ENCODE measurements around the gene TRMU. TPM values are rescaled to one million over a fixed set of nuclear protein-coding genes. Genes with fewer than 3 reads are reported as not detected.

Gene TRMU
- total RNA-seq, 1 donor from 2014 or later = 43.5 TPM

DNA sequence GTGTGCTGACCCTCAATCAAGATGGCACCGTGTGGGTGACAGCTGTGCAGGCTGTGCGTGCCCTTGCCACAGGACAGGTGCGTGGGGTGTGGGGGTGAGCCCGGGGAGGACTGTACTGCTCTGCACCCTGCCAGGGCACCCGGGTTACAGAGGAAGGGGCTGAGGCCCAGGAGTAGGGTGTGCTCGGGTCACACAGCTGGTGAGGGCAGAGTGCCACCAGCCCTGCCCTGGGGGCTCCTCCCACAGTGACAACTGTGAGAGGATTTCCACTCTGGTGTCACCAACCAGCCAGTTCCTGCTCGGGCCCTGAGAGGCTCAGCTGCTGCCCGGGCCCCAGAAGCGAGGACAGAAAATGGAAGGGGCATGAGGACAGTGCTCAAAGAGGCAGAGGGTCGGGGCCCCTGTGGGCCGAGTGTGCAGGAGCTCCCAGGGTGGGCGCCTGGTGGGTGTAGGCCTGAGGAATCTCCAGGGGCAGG lies 20.5 kb downstream of the TRMU start:
- no peak for DNase-seq (ENCODE audit: low spot score)

DNA sequence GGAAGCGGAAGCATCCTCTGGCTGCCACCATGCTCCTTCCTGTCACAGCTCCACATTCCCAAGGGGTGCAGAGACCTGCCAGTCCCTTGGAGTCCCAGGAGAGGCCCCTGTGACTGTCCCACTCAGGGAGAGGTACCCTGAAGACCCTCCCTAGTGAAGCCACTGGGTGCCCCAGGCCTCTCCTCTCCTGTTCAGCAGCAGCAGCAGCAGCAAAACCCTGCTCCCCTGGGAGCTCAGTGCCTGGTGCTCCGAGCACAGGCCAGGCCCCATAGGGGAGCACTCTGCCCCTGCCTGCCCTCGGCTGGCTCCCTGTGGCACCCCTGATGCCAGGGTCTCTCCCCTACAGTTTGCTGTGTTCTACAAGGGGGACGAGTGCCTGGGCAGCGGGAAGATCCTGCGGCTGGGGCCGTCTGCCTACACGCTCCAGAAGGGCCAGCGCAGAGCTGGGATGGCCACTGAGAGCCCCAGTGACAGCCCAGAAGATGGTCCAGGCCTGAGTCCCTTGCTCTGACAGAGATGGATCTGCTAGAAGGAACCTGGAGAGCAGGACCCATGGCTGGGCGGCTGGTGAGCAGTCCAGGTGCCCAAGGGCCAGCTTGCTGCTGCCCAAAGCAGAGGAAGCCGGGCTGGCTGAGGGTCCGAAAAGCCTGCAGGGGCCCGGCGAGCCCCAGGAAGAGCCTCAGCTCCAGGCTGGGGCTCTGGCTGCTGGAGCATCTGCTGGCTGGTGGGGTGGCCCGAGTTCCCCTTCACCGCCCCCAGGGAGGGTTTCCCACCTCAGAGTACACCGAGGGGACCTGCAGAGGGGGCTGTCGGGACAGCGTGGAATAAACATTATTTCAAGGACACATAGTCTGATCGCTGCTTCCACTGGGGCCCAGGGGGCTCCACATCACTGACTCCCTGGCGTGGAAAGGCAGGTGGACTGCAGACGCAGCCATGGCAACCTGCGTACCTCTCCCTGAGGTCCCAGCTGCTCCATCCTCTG lies 21.3 kb downstream of the TRMU start:
- DNase-seq (ENCODE audit: low spot score) = no peak

DNA sequence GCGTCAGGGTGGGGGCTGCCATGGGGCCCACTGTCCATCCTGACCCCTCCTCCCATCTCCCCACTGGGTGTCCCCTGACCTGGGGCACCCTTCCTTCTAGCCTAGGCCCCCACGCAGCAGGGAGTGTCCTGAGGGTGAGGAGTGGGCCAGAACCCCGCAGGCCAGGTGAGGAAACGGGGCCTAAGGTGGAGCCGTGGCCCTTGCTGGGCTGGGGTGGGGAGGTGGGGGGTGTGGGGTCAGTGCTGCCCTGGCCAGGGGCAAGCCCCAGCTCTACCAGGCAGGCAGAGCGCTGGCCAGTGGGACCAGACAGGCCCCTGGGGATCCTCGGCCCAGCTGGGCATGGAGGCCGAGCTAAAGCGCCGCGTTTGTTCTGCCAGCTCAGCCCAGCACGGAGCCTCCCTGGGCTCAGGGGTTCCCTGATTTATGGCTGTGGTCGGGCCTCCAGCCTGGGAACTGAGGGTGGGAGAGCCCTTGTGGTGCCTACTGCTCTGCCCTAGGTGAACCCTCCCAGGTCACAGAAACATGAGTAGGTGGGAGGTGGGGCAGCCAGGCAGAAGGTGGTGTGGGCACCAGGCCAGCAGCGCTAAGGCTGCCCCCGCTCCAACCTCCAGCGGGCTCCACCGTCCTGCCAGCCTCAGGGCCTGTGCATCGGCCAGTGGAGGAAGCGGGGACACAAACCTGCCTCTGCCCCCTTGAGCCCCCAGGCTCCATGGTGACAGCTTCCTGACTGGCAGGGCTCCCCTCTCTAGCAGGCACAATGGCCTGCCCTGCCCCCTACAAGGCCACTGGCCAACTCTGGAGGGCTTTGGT lies 22.4 kb downstream of the TRMU start:
- no peak for DNase-seq (ENCODE audit: low spot score)

DNA sequence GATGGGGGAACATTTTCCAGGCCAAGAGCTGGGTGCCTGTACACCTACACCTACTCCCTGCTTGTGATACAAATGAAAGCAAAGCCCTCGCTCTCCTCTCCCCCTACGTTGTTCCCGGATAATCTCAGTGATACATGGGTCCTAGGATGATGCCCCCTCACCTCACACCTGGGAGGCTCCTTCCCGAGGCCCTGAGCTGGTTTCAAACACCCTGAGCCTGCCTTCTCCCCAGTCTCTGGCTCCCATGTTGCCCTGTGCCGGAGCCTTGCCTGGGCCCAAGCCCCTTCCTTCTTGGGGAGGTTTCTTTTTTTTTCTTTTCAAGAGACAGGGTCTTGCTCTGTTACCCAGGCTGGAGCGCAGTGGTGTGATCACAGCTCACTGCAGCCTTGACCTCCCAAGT lies 23.3 kb downstream of the TRMU start:
- DNase-seq (ENCODE audit: low spot score) = no peak

DNA sequence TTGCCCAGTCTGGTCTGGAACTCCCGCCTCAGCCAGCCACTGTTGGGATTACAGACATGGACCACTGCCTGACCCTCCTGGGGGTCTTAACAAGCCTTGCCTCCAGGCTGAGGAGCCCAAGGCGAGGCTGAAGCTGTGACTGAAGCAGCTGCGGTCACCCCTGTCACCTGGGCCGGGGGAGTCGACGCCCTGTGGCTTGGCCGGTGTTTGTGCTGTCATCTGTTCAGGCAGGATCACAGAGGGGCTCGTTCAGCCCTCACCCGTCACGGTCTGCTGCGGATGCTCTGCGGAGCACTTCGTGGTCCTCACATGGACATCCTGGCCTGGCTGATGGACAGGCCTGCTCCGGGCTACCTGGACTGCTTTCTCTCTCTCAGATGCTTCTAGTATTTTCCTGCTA lies 23.8 kb downstream of the TRMU start:
- no peak for DNase-seq (ENCODE audit: low spot score)

DNA sequence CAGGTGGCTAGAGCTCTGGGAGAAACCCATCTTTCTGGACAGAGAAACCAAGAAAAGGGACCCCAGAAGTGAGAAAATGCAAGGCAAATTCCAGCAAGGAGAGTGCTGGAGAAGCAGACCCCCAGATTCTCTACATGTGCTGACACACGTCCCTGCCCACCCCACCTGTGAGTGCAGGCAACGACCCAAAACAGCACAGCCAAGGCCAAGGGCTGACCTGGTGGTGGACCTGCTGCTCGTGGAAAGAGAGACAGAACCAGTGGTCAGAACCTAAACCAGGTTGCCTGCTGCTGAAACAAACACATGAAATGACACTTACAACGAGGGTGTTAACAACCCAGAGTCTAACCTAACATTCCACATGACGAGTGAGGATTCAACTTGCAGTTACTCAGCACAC lies 24.6 kb downstream of the TRMU start:
- DNase-seq (ENCODE audit: low spot score) = no peak

DNA sequence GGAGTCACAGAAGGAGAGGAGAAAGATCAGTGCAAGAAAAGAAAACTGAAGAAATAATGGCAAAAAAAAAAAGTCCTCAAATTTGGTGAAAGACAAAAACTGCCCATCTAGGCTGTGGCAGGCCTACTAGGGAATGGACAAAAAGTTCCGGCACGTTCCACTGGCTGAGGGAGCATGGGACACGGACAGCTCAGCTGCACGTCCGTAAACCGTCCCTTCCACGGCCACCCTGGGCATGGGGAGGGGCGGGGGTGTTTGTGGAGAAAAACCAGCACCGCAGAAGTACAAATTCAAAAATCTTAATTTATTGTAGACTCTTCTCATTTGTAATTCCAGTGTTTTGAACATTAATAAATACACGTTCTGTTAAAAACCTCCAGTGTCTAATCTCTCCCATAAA lies 25.4 kb downstream of the TRMU start:
- DNase-seq (ENCODE audit: low spot score) = no peak

DNA sequence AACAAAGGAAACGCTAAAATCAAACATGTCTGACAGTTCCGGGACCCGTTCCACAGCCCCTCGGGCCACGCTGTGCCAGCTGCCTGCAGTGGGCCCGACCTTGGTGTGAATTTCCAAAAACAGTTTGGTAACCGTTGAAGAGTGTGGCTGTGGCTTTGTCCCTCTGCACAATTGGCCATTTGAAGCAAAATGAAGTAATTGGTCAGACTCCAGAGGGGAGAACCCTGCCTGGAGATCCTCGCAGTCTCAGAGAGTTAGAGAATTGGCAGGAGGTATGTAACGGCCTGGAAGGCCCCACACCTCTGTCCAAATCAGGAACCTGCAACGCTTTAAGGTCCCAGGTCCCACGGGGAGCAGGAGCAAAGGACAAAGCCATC lies 26.3 kb downstream of the TRMU start:
- DNase-seq (ENCODE audit: low spot score) = no peak

DNA sequence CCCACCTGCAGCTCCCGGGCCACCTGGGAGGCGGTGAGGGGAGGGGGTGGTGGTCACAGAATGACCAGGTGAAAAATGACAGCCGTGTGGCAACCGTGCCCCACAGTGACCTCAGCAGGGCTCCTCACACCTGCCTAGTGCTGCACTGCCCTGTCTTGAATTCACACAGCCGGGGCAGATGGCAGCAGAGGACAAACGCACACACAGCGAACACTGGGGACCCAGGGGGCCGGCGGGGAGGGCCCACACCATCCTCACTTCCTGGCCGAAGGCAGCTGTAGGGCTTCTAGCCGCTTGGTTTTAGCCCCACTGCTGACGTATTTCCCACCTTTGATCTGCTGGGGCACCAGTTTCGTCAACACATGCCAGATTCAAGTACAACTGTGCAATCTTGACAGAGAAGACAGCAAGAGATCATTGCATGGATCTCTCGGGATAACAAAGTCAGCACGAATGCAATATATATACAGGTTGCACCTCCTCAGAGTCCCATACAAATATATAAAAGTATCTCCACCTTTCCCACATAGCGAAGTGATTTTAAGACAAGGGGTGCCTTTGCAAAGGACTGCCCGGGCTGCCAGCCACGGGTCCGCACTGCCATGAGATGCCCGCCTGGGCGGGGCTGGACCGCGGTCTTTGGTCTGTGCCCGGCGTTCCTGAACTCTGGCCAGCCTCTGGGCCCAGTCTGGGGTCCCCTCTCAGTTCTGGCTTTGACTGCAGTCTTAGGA lies 26.9 kb downstream of the TRMU start:
- no peak for DNase-seq (ENCODE audit: low spot score)

DNA sequence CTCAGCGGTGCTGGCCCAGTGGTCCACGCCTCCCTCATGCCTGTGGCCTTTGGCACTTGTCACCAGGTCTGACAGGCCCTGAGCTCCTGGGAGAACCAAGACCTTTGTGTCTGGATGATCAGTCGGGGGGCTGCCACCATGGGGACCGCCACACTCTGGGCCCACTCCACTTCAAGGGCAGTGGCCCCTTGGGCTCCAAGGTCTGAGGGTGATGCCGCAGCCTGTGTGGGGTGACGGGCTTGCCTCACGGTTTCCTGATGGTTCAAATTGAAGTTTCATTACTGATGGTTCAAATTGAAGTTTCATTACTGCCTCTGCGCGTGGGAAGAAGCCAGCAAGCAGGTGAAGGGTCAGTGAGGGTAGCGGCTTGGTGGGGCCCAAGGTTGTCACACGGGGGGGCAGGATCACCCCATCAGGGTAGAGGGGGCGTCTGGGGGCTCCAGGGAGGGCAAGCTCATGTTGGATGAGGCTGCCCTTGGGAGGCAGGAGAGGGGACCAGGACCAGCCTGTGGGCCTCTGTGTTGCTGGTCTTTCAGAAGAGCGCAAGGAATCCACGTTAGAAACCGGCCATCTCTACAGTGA lies 27.5 kb downstream of the TRMU start:
- DNase-seq (ENCODE audit: low spot score) = no peak

DNA sequence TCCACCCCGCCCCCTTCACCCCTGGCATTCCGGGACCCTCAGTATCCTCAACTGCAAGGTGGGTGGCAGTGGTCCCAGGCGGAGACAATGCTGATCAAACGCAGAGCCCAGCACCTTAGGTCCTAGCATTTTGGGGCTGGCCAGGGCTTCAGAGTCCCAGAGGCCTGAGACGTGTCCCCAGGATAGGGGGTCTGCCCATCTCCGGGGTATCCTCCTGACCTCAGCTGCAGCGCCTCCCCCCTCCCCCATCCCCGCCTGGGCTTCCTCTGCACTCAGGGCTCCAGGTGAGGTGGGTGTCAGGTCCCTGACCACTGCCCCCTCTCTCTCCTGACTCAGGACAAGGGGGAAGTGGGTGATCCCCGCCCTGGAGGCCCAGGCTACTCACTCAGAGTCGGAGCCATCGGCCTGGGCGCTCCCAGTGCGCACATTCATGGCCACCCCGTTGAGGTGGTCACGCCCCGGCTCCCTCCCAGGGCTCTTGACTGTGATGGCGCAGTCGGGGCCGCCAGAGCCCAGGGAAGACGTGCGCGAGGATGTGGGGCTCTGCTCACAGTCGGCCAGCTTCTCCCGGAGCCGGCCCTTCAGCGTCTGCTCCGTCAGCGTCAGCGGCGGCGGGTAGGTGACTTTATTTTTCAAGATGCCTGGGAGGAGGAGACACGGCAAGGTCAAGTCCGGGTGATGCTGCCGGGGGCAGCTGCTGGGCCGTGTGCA lies 28.3 kb downstream of the TRMU start:
- no peak for DNase-seq (ENCODE audit: low spot score)

DNA sequence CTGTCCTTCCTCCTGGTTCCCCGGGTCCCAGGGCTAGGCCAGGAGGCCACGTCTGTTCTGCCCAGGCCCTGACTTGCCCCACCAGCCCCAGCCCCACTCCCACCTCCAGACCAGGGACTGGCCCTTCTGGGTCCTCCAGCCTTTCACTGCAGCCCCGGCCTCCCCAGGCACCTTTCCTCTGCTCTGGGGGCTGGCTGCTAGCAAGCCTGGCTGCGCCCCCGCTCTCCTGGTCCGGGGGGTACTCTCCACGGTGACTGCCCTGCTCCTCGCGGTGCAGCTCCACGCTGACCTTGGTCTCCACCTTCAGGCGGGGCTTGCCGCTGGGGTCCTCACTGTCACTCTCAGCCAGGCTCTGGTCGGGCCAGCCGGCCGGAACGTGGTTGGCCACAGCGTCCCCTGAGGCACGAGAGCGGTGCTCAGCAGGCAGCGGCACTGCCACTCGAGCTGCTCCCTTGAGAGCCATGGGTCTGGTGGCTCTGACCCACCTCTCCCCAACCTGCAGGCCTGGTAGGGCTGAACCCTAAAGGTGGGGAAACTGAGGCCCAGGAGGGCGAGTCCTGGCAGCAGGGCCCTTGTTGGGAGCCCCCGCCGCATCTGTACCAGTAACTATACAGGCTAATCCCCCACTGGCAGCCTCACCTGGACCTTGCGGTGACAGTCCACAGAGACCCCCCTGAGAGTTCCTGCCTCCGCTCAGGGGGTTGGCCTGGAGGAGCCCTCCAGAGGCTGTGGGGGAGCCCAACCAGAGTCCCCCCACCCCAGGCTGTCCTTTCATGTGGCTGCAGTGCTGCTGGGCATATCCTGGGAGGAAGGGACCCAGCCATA lies 29.0 kb downstream of the TRMU start:
- DNase-seq (ENCODE audit: low spot score) = no peak

DNA sequence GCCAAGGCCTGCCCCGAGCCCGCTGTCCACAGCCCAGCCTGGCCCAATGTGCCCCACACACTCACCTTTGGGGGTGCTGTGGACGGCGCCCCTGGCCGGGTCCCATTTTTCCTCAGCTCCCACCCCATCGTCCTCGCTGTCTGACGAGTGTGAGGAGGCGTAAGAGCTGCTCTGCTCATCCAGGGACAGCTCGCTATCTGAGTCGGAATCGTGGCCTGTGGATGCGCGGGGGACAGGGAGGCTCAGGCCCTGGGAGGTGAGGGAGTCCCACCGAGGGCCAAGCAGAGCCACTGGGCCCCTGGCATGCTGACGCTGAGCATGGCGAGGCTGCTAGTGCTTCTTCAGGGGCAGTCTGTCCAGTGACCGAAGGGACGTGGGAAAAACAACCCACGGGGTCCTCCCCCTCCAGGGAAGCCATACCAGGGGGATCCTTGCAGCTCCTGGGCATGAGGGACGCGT lies 29.7 kb downstream of the TRMU start:
- DNase-seq (ENCODE audit: low spot score) = no peak

DNA sequence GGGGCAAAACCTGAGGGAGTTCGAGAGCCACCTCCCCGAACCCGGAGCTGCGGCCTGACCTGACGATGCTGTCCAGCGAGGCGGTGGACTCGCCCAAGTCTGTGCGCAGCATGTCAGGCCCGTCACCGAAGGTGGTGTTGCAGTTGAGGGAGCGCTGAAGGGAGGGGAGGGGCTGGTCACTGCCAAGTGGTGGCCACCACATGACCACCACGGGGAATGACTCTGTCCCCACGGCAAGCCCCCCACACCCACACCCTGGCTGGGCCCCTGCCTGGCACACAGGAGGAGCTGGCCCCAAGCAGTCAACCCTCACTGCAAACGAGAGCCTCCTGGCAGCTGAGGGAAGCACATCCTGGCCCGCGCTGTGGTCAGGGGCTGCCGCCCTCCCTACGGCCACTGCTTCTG lies 30.8 kb downstream of the TRMU start:
- DNase-seq (ENCODE audit: low spot score) = no peak

DNA sequence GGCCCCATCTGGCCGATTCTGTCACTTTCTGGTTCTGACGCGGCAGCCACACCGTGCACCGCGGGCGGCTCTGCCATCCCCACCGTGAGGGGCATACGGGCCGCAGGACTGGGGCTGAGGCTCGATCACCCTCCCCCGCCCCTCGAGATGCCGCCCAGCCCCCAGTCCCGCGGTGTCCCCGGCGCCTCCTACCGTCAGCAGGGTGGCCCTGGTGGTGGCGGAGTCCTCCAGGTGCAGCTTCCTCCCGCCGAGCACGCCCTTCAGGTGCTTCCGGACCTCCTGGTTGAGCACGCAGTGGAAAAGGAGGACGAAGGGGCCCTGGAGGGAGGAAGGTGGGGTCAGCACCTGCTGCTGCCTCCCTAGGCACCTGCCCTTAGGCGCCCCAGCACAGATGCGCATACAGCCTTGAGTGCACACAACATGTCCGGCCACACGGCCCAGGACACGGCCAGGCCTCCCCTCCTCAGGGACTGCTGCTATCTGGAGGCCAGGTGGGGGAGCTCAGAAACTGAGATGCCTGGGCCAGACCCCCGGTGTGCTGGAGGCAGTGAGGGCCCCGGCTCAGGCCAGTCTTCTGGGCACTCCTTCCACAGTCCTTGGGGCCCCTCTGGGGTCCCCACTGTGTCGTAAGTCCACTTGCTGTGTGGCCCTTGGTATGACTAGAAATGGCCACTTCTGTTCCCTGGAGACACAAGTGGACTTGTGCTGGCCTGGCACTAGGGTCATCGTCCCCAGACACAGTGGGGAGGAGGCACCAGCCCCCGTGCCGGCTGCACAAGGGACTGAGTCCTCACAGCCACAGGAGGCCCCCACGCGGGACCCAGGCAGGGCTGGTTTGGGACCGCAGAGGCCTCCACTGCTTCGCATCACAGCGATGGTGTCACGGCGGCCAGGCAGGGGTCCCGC lies 31.5 kb downstream of the TRMU start:
- DNase-seq (ENCODE audit: low spot score) = no peak

DNA sequence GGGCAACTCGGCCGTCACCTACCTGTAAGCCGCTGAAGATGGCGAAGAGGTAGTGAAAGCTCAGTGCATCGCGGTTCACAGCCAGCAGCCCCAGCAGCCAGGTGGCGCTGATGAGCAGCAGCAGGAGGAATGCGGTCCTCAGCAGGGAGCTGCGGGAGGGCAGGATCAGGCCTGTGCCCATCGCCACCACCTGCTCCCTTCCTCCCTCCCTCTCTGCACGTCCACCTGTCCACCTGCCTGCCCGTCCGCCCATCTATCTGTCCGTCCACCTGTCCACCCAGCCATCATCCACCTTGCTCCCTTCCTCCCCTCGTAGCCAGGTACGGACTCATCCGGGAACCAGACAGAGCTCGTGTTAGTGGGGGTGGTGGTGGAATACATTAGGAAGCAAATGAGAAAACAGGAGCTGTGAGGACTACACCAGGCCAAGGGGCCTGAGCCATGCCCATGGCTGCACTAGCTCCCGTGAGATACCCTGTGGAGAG lies 32.2 kb downstream of the TRMU start:
- DNase-seq (ENCODE audit: low spot score) = peak; percentile 68

DNA sequence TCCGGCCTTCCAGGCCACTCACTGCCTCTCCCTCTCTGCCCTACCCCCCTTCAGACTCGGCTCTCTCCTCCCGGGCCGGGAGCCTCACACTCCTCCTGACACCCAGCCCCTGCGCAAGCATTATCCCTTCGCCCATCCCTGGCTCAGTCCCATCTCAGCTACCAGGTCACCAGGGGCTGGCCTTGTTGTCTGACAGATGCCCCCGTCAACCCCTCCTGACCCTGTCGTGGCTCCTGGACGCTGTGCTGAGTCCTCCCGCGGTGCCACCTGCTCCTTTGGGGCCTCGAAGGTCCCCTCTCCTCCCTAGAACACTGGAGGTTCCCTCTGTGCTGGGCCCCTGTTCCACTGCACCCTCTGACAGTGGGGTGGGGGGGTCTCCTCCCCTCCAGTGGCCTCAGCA lies 32.9 kb downstream of the TRMU start:
- DNase-seq (ENCODE audit: low spot score) = no peak

DNA sequence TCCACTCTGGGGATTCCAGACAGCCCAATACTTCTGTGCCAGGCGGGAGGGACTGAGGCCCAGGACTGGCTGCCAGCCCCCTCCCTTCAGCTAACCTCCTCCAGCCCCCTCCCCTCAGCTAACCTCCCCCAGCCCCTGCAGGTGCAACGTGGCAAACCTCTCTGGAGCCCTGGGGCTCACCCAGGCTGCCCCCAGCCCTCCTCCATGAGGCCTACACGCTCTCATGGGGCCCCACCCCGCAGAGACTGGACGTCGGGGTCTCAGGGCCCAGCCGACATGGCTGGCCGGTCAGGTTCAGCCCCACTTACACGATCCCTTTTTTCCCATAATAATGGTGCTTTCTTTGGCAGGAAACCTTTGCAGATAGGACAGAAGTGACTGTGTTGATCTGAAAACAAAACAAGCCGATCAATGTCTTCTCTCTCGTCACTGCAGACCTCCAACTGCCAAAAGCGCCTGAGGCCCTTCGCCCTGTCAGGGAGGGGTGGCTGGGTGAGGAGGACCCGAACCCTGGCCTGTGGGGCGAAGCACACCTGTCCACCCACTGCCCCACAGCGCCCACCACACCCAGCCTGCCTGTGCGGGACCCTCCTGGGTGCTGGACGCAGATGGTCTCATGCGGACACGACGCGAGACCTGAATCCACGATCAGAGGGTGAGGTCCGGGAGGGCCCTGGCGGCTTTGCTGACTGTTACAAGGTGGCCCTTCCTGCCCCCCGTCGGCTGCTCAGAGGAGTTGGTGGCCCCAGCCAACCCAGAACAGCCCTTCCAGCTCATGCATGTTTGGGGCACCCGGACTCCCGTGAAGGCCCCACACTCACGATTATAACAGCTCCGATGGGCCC lies 33.6 kb downstream of the TRMU start:
- DNase-seq (ENCODE audit: low spot score) = no peak
